ENCODE results near the gene TRIM7.

DNA sequence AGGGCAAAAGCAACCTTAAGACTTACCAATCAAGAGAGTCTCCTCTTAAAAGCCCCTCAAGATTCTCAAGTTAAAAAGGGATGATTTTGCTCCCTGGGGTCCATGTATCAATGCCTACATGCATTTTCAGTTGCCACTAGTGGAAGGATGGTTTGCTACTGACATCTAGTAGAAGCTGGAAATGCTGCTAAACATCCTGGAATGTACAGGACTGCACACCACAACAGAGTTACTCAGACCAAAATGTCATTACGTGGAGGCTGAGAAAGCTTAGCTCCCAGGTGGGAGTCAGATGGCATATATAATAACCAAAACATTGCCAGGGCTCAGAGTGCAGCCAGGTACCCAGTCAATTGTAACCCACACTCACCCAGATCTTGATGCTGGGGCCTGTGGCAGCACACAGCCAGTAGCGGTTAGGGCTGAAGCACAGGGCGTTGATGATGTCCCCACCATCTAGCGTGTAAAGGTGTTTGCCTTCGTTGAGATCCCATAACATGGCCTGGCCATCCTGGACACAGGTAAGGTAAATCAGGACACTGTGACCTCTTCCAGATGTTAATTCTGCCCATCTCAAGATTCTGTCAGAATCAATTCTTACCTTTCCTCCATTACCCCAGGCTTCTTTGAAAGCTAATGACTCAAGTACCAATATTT lies 32.9 kb upstream of the TRIM7 start:
- TF ChIP-seq POLR2A (IDR thresholded peaks at IDR 0.05): no peak
- TF ChIP-seq, protein P1, sequence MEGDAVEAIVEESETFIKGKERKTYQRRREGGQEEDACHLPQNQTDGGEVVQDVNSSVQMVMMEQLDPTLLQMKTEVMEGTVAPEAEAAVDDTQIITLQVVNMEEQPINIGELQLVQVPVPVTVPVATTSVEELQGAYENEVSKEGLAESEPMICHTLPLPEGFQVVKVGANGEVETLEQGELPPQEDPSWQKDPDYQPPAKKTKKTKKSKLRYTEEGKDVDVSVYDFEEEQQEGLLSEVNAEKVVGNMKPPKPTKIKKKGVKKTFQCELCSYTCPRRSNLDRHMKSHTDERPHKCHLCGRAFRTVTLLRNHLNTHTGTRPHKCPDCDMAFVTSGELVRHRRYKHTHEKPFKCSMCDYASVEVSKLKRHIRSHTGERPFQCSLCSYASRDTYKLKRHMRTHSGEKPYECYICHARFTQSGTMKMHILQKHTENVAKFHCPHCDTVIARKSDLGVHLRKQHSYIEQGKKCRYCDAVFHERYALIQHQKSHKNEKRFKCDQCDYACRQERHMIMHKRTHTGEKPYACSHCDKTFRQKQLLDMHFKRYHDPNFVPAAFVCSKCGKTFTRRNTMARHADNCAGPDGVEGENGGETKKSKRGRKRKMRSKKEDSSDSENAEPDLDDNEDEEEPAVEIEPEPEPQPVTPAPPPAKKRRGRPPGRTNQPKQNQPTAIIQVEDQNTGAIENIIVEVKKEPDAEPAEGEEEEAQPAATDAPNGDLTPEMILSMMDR (IDR thresholded peaks at IDR 0.05): no peak

Measured in esophagus squamous epithelium (tissue), 4 donors.